Thoracic aorta (tissue), 2 donors: Measurements from ENCODE around the gene ALG5. TPM values are rescaled to one million over a fixed set of nuclear protein-coding genes. Genes with fewer than 3 reads are reported as not detected.

Experiments
- ATAC-seq: fragments of 150-250 bp; one replicate; pipeline ENCODE4 v1.8.0; 2017; ENCODE audit warnings: low read depth; ENCODE audit not compliant: insufficient number of reproducible peaks, low FRiP score
- DNase-seq: peaks from one replicate; pipeline ENCODE4 v3.0.0-alpha.2; 2020; ENCODE audit warnings: low spot score
- H3K27ac ChIP-seq, 2 donors: fragments of 200-600 bp; sonication (generic); 1 replicate in 1 of 2; 2 replicates in 1 of 2; pipeline ENCODE4 v1.5.1; 2016; ENCODE audit warnings: mild to moderate bottlenecking in 2 of 2, moderate library complexity in 2 of 2
- H3K27me3 ChIP-seq: fragments of 200-600 bp; sonication (generic); replicated peaks from 2 replicates; pipeline ENCODE4 v1.6.0; 2016; ENCODE audit warnings: mild to moderate bottlenecking; ENCODE audit not compliant: insufficient read depth
- H3K36me3 ChIP-seq: fragments of 200-600 bp; sonication (generic); one replicate; pipeline ENCODE4 v1.5.1; 2016
- H3K4me1 ChIP-seq, 2 donors: fragments of 200-600 bp; sonication (generic); 1 replicate in 1 of 2; 2 replicates in 1 of 2; pipeline versions ENCODE4 v1.5.1 to v1.6.0; 2016; ENCODE audit warnings: low read depth in 2 of 2, mild to moderate bottlenecking in 1 of 2; ENCODE audit not compliant: control insufficient read depth in 1 of 2
- H3K4me3 ChIP-seq: fragments of 200-600 bp; sonication (generic); 2 replicates; pipeline ENCODE4 v1.5.1; 2016; ENCODE audit warnings: mild to moderate bottlenecking
- H3K9me3 ChIP-seq: fragments of 200-600 bp; sonication (generic); 2 replicates; pipeline ENCODE4 v1.5.1; 2016
- total RNA-seq, 2 donors: library from RNA; depleted of rRNA; stranded (reverse); fragments of >200 nt; gene quantifications; one replicate each; pipeline versions ENCODE4 v1.1.0 to v1.2.3, GENCODE V29; 2016
- TF ChIP-seq, protein P1 (sequence below): fragments of 200-600 bp; sonication (generic); IDR thresholded peaks from one replicate; pipeline ENCODE4 v1.5.1; 2019; ENCODE audit warnings: antibody characterized with exemption

Gene ALG5
- total RNA-seq, 2 donors from 2014 or later: 13.5 to 19.9 TPM

DNA sequence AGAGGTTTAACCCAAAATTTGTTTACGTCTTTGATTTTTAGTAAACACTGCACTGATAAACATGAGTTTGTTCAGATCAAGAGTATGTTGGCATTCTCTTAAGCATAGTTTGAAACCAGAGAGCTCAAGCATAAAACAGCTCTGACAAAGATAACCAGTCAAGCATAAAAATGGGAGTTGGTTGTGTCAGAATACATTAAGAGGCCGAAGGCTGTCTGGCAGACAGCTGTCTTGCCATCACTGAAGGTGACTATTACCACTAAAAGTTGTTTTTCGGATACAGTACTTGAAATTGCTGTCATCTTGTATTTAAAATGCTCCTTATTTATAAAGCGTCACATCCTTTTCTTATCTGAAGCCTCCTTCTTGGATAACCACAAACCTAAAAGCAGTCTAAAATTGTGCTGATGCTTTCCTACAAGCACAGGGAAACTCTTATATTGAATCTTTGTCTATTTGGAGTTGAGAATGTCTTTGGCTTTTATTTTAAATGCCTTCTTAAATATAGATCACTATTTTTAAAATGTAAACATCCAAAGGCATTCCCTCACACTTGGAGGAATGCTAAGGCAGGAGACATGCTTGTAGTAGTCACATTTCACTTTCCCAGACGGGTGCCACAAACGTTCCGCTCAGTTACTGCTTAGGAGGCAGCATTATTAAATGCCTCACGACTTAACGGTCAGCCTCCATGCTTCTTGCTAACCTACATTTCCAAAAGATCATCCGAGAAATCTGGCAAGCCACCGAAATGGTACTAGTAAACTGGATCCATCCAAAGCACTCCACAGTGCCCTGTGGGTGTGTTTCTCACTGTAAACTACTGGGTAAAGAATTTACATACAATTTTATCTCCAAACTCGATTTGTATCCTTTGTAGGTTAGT lies 80.7 kb downstream of the ALG5 start:
- Histone ChIP-seq H3K9me3 (no peaks in the 10 kb centered on the region), H3K27me3 (no peaks in the 10 kb centered on the region), H3K4me3 (peak overlapping the region; percentile 91), H3K36me3 (no peaks in the 10 kb centered on the region), H3K27ac (peak overlapping the region; percentile 76 to 79), H3K4me1 (peaks cover 8 to 49% of the 10 kb centered on the region in 2 donors)
- TF ChIP-seq, protein P1, sequence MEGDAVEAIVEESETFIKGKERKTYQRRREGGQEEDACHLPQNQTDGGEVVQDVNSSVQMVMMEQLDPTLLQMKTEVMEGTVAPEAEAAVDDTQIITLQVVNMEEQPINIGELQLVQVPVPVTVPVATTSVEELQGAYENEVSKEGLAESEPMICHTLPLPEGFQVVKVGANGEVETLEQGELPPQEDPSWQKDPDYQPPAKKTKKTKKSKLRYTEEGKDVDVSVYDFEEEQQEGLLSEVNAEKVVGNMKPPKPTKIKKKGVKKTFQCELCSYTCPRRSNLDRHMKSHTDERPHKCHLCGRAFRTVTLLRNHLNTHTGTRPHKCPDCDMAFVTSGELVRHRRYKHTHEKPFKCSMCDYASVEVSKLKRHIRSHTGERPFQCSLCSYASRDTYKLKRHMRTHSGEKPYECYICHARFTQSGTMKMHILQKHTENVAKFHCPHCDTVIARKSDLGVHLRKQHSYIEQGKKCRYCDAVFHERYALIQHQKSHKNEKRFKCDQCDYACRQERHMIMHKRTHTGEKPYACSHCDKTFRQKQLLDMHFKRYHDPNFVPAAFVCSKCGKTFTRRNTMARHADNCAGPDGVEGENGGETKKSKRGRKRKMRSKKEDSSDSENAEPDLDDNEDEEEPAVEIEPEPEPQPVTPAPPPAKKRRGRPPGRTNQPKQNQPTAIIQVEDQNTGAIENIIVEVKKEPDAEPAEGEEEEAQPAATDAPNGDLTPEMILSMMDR: no peak
- no peak for ATAC-seq
- no peak for DNase-seq

DNA sequence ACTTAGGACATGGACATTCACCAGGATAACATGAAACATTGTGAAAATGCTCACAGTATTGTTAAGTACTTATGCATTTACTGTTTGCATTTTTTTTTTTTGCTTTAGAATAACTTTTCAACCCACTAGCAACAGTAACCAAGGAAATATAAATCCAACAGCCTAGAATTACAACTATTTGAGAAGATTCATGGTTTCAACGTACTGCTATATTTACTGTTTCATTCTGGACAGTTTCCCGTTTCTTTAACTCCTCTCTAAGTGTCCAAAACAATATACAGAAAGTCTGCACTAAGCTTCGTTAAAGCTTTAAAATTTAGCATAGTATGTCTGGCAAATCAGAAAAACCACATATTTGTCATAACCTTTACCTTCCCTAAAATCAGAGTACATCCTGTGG lies 81.8 kb downstream of the ALG5 start:
- Histone ChIP-seq H3K4me3 (no peak overlapping the region), H3K27ac (no peak overlapping the region), H3K27me3 (no peaks in the 10 kb centered on the region), H3K9me3 (no peaks in the 10 kb centered on the region), H3K36me3 (no peaks in the 10 kb centered on the region), H3K4me1 (peaks cover 8 to 54% of the 10 kb centered on the region in 2 donors)
- TF ChIP-seq, protein P1: no peak
- no peak for ATAC-seq
- DNase-seq: no peak

DNA sequence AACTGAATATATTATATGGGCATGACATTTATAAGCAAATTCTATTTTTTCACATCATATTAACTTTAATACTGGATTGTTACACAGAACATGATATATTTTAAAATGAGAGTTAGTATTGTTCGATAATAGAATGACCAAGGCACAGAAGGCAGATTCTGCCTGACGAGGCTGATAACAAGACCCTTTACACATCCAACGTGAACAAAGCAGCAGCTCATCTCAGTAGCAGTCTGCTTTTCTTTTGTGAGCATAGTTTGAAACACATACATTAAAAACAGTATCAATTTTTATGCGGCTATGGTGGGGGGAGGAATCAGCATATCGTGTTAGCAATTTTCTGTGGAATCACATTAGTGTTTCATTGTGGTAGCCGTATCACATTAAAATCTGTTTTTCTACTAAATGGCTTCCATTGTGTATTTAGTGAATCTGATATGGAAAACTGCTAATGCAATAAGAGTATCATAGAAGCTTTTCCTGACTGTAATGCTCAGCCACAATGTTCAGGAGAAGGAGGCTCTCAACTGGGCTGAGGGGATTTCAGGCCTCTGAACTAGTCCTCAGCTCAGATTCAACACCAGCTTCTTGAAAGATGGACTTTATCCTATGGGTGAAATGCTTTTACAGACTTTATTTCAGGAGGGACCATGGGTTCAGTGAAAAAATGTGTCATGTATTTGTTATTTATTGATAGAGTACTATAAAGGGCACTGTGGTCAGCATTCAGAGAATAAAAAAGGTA lies 83.1 kb downstream of the ALG5 start:
- no peak overlapping the region for H3K4me3 ChIP-seq
- DNase-seq: no peak
- peak overlapping the region in 1 of 2 donors; percentile 3 for H3K27ac ChIP-seq
- H3K36me3 ChIP-seq: no peaks in the 10 kb centered on the region
- no peaks in the 10 kb centered on the region for H3K9me3 ChIP-seq
- peaks cover 8 to 51% of the 10 kb centered on the region in 2 donors for H3K4me1 ChIP-seq
- no peaks in the 10 kb centered on the region for H3K27me3 ChIP-seq
- no peak for ATAC-seq
- TF ChIP-seq, protein P1: no peak

DNA sequence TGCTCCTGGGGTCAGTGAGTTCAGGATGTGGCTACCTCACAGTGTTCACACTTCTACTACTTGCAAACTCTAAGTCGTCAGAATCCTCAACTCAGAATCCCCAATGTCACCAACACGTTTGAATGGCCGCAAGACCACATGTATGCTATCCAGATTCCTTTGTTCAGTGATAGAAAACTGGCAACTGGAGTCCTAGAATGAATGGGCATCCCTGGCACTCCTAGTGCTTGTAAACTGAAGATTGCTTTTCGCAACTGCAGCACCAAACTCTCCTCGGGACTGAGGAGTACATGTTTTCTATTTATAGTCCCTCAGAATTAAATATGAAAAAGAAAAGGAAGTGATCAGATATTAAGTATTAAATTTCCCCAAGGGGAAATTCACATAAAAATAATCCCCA lies 84.0 kb downstream of the ALG5 start:
- Histone ChIP-seq H3K9me3 (no peaks in the 10 kb centered on the region), H3K27me3 (no peaks in the 10 kb centered on the region), H3K4me1 (peaks cover 8 to 43% of the 10 kb centered on the region in 2 donors), H3K27ac (no peak overlapping the region), H3K36me3 (no peaks in the 10 kb centered on the region), H3K4me3 (no peak overlapping the region)
- no peak for DNase-seq
- TF ChIP-seq, protein P1: no peak
- no peak for ATAC-seq

DNA sequence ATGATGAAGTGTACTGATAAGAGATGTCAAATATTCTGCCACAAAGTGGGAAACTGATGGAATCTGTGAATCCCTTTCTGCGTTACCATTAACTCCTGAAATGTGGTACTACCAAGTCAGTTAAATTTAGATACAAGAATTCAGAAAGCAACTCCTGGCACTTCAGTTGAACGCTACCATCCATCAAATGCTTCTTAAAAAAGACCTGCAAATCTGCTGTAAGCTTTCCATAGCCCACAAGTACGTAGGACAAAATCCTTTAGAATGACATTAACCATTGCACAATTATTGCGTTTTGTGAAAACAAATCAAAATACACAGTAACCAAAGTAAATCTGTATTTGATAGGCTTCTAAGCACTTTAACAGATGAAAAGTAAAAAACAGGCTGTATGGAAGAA lies 84.5 kb downstream of the ALG5 start:
- H3K4me3 ChIP-seq: no peak overlapping the region
- no peak for ATAC-seq
- no peak for DNase-seq
- no peaks in the 10 kb centered on the region for H3K9me3 ChIP-seq
- H3K36me3 ChIP-seq: no peaks in the 10 kb centered on the region
- no peaks in the 10 kb centered on the region for H3K27me3 ChIP-seq
- peaks cover 8 to 43% of the 10 kb centered on the region in 2 donors for H3K4me1 ChIP-seq
- H3K27ac ChIP-seq: no peak overlapping the region
- TF ChIP-seq, protein P1: no peak
